Measurements from ENCODE around the gene TNFAIP3.

GRCh38 chr6:137919502-137919823, 52.4 kb downstream of the TNFAIP3 start:
- TF ChIP-seq CTCF (IDR thresholded peaks at IDR 0.05) (no peak), POLR2A (IDR thresholded peaks at IDR 0.05) (no peak), POLR2AphosphoS5 (IDR thresholded peaks at IDR 0.05) (no peak), EP300 (IDR thresholded peaks at IDR 0.05) (no peak)
